ENCODE measurements around the gene NDUFB11.
A peak's percentile ranks its signal among the peaks of the same experiment; 100 is the strongest.
"Not testable (repeated sequence)": the region's sequence is repeated elsewhere in the genome, so short reads cannot be mapped to it uniquely, and the experiment has no call there.

Gene NDUFB11

DNA sequence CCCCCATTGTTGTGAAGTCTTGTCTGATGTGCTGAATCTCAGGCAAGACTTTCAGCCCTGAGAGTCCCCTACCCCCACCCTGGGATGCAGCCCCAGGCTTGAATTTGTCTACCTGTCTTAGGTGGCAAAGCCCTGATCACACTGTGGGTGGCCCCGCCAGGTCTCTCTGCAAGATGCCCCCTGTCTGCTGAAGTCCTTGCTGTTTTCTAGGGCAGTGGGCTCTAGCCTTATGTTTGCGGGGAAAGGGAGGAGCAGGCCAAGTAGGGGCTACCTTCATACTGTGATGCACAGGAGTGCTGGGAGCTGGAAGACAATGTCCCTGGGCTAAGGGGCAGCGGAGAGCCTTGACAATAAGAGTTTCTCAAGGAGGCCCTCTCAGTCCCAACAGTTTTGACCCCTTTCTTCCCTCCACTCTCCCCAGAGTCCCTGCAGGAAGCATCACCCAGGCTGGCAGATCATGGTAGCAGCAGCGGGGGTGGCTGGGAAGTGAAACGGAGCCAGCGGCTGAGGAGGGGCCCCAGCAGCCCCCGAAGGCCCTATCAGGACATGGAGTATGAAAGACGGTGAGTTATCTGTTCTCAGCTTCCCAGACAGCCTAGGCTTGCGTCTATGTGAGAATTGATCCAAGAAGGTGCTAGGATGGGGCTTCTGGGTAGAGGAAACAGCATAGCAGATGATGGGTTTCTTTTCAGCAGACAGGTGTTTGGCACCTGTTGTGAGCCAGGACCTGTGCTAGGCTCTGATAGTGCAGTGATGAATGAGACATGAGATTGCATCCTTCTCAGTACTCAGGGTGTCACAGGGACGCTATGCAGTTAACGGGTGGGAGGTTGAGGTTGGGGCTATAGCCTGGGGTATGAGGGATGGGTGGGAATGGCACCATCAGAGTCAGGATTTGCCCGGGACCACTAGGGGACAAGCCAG, 2.7 kb upstream of the NDUFB11 start:
- DNase-seq (ENCODE audit: low read depth in 2 of 3, low spot score in 2 of 3): no peak

- no peak for DNase-seq (ENCODE audit: low read depth in 2 of 3, low spot score in 2 of 3)
Observed at GRCh38 chrX:47146121-47146935, 1.8 kb upstream of the NDUFB11 start.

DNA sequence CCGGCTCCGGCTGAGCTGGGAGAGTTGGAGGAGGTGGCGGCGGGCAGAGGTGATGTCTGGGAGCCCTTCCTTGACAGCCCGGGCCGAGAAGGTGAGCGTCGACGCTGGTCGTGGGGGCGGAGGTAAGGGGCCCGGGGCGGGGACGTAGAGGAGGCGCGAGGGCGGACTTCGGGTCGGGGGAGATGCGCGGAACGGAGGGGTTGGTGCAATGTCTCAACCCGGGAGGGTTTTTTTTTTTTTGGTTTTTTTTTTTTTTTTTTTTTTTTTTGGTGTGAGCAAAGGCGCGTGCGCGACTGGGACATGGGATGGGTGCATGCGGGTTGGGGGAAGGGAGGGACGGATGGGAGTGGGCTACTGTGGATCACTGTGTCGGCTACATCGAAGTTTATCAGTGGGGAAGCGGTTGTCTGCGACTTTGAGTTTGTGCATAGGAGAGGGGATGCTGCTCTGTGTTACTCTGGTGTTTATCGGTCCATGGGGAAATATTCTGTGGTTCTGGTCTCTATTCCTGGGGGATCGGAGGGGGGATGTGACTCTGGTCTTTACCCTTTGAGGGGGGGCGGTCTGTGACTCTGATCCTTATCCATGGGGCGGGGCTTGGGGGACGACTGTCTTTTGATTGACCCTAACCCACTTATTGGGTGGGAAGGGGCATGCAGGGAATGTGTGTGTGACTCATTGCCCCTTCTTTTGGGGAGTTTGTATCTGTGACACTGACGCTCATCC, 1.1 kb upstream of the NDUFB11 start:
- no peak for DNase-seq (ENCODE audit: low read depth in 2 of 3, low spot score in 2 of 3)

DNA sequence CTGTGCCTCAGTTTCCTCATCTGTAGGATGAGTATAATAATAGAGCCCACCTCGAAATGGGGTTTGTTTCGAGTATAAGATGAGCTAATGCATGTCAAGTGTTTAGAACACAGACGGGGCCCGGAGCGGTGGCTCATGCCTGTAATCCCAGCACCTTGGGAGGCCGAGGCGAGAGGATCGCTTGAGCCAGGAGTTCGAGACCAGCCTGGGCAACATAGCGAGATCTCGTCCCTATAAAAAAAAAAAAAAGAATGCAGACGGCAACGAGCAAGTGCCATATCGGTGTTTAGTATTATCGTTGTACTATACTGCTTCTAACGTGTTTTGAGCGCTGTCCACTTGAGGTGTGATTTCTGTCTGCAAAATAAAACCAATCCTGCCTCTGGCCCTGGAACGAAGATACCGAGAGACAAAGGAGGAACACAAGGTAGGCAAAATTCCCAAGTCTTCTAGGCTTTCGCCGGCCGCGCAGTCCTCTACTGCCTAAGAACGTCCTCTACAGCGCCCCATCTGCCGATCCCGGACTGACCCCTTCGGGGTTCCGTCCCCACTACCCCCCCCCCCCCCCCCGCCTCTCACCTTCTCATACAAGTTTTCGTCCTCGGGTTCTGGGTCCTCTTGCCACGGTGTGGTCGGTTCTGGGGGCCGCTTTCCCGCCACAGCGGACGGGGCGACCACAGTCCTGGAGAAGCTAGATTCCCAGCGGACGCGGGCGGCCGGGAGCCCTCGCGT, 442 bp downstream of the NDUFB11 start:
- peak in 1 of 3 experiments; percentile 15 for DNase-seq (ENCODE audit: low read depth in 2 of 3, low spot score in 2 of 3)

DNA sequence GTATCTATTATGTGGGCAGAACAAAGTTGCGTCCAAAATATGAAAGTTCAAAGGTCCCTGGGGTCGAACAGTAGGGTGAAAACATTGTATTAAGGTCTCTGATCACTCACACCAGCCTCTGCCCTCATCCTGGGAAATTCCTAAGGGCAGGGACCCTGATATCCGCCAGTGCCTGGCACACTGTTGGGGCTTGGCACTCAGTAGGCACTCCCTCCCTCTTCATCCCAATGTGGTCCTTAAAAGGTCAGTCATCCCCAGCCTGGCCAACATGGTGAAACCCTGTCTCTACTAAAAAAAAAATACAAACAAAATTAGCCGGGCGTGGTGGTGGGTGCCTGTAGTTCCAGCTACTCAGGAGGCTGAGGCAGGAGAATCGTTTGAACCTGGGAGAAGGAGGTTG, 6.3 kb downstream of the NDUFB11 start:
- no peak for DNase-seq (ENCODE audit: low read depth in 2 of 3, low spot score in 2 of 3)

GRCh38 chrX:47135650-47136049, 8.9 kb downstream of the NDUFB11 start:
- not testable (repeated sequence) for DNase-seq (ENCODE audit: low read depth in 2 of 3, low spot score in 2 of 3)

- DNase-seq (ENCODE audit: low read depth in 2 of 3, low spot score in 2 of 3): no peak
Observed at GRCh38 chrX:47133493-47133892, 11.0 kb downstream of the NDUFB11 start.

DNA sequence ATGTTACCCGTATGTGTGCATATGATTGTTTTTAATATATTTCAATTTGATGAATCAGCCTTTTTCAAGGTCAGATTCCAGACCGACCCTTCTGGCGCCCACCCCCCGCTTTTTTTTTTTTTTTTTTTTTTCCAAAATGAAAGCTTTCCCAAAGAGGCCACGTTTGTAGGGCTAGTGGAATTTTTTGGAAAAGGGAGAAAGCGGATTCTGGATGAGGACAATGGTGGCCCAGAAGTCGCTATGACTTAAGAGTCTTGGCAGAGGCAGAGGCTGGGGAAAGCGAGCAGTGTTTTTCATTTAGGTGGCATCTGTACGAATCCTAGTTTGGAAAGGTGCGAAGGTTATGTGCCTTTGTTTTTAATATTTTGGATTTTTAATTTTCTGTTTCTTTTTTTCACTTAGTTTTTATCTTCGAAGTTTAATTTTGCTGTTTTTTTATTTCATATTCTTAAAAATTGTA, 14.6 kb downstream of the NDUFB11 start:
- DNase-seq (ENCODE audit: low read depth in 2 of 3, low spot score in 2 of 3): no peak

DNA sequence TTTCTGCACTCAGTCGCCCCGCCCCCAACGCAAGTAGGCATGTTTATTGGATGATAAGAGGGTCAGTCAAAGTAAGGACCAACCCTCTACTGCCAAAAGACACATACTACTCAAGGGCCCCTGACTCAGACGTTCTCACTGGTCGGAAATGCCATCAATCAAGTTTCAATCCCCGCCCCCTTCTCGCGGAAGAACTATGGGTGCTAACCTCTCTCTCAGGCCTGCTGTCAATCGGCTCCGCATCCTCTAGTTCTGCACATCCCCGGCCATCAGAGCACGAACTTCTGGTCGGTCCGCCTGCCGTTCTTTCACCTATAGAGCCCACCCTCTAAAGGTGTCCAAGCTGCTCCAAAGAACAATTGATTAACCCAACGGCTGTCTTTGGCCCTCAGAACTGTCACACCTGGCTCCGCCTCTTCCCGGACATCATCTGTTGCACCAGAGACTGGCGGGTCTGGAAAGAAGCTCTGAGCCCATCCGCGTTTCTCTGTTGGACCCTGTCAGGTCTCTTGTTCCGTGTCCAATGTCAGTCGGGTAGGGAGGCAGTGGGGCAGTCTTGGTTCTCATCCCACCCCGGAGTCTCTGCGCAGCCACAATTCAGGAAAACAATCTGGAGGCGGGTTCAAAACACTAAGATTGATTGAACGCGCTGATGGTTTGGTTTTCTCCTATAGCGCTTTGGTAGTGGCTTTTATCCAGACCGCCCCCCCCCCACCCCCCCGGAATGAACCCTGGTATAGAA, 15.2 kb downstream of the NDUFB11 start:
- peak; percentile 54 to 72 (median 62) for DNase-seq (ENCODE audit: low read depth in 2 of 3, low spot score in 2 of 3)

GRCh38 chrX:47124466-47124865, 20.0 kb downstream of the NDUFB11 start:
- DNase-seq (ENCODE audit: low read depth in 2 of 3, low spot score in 2 of 3): not testable (repeated sequence)

- DNase-seq (ENCODE audit: low read depth in 2 of 3, low spot score in 2 of 3): not testable (repeated sequence)
Observed at GRCh38 chrX:47116551-47117110, 27.9 kb downstream of the NDUFB11 start.

GRCh38 chrX:47112316-47112954, 32.1 kb downstream of the NDUFB11 start:
- DNase-seq (ENCODE audit: low read depth in 2 of 3, low spot score in 2 of 3): no peak

GRCh38 chrX:47110936-47111615, 33.4 kb downstream of the NDUFB11 start:
- not testable (repeated sequence) for DNase-seq (ENCODE audit: low read depth in 2 of 3, low spot score in 2 of 3)

GRCh38 chrX:47101206-47101605, 43.3 kb downstream of the NDUFB11 start:
- DNase-seq (ENCODE audit: low read depth in 2 of 3, low spot score in 2 of 3): no peak

DNA sequence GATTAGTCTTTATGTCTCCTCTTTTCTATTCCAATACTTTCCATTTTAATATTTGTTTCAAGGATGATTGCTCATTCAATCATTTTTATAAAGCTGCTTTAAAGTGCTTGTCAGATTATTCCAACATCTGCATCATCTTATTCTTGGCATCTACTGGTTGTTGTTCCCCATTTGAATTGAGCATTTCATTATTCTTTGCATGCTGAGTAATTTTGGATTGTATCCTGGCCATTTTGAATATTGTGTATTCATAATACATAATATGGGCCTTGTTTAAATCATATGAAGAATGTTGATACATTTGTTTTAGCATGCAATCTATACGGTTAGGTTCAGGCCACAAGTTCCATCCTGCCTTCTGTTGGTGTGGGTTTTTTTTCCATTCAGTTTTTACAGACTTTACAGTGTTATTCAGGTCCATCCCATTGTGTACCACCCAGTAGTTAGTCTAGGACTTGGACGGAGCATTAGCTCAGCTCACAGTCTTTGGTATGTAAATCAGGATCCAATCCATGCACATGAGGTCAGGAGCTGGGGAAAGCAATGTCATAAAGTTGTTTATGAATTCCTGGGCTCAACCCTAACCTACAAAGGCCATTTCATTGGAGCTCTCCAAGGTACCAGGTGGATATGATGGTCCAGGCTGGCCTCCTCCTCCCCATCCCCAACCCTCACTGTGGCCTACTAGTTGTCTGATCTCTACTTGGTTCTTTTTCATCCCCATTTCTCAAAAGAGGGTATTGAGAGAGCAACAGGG, 46.0 kb downstream of the NDUFB11 start:
- no peak for DNase-seq (ENCODE audit: low read depth in 2 of 3, low spot score in 2 of 3)

GRCh38 chrX:47097018-47097417, 47.5 kb downstream of the NDUFB11 start:
- no peak for DNase-seq (ENCODE audit: low read depth in 2 of 3, low spot score in 2 of 3)

DNA sequence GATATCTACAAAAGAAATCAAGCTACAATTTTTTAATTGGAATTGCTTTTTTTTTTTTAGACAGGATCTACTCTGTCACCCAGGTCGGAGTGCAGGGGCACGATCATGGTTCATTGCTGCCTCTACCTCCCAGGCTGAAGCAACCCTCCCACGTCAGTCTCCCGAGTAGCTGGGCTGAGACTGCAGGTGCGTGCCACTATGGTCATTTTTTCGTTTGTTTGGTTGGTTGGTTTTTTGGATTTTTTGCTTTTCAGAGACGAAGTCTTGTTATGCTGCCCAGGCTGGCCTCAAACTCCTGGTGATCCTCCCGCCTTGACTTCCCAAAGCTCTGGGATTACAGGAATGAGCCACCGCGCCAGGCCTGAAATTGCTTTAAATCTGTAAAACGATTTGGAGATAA, 50.6 kb downstream of the NDUFB11 start:
- no peak for DNase-seq (ENCODE audit: low read depth in 2 of 3, low spot score in 2 of 3)

DNA sequence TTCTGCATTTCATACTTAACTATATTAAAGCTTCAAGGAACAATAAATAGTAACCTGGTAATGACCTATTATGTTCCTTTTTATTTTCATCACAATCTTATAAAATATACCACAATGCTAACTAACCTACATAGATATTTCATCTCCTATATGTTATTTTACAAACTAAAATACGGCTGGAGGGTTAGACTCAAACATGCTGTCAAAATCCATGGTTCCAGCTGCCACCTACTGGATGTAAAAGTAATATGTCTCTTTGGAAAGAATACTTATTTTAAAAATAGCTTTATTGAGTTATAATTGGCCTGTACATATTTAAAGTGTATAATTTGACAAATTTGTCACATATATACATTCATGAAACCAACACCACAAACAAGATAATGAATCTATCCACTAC, 51.3 kb downstream of the NDUFB11 start:
- no peak for DNase-seq (ENCODE audit: low read depth in 2 of 3, low spot score in 2 of 3)

All from activated CD8-positive, alpha-beta memory T cell treated with anti-CD3 and anti-CD28 coated beads for 48 hours (primary cell).